ENCODE data around the gene CNTN5.
"Not testable (repeated sequence)": the region's sequence is repeated elsewhere in the genome, so short reads cannot be mapped to it uniquely, and the experiment has no call there.

Gene CNTN5
- 0 reads per million in 2 donors for total RNA-seq

- DNase-seq = no peak
Observed at GRCh38 chr11:99020352-99021225, at the start of gene CNTN5. Gene CNTN5, plus strand, starts transcription at chr11:99020949.

GRCh38 chr11:98979205-98979604 lies 41.5 kb upstream of the CNTN5 start:
- no peak for DNase-seq

- DNase-seq = no peak
Observed at GRCh38 chr11:99015634-99016454, 4.9 kb upstream of the CNTN5 start.

GRCh38 chr11:99019696-99020095 lies 1.1 kb upstream of the CNTN5 start:
- DNase-seq = no peak

GRCh38 chr11:99037057-99037456 lies 16.3 kb downstream of the CNTN5 start:
- DNase-seq = no peak

GRCh38 chr11:99063331-99063730 lies 42.6 kb downstream of the CNTN5 start:
- DNase-seq = no peak

- no peak for DNase-seq
Observed at GRCh38 chr11:99065121-99065520, 44.4 kb downstream of the CNTN5 start.

- DNase-seq = no peak
Observed at GRCh38 chr11:99066618-99067317, 46.0 kb downstream of the CNTN5 start.

- no peak for DNase-seq
Observed at GRCh38 chr11:99068832-99069231, 48.1 kb downstream of the CNTN5 start.

- no peak for DNase-seq
Observed at GRCh38 chr11:99069856-99070444, 49.2 kb downstream of the CNTN5 start.

GRCh38 chr11:99079576-99079975 lies 58.8 kb downstream of the CNTN5 start:
- no peak for DNase-seq

GRCh38 chr11:99080154-99080553 lies 59.4 kb downstream of the CNTN5 start:
- DNase-seq = no peak

GRCh38 chr11:99098258-99098657 lies 77.5 kb downstream of the CNTN5 start:
- DNase-seq = no peak

- no peak for DNase-seq
Observed at GRCh38 chr11:99098751-99099150, 78.0 kb downstream of the CNTN5 start.

GRCh38 chr11:99117603-99118002 lies 96.9 kb downstream of the CNTN5 start:
- no peak for DNase-seq

GRCh38 chr11:99133862-99134261 lies 113.1 kb downstream of the CNTN5 start:
- DNase-seq = not testable (repeated sequence)

- no peak for DNase-seq
Observed at GRCh38 chr11:99135508-99135907, 114.8 kb downstream of the CNTN5 start.

- DNase-seq = no peak
Observed at GRCh38 chr11:99142237-99142636, 121.5 kb downstream of the CNTN5 start.

- no peak for DNase-seq
Observed at GRCh38 chr11:99148352-99148751, 127.6 kb downstream of the CNTN5 start.

- DNase-seq = no peak
Observed at GRCh38 chr11:99154277-99154676, 133.5 kb downstream of the CNTN5 start.

- DNase-seq = no peak
Observed at GRCh38 chr11:99160447-99160846, 139.7 kb downstream of the CNTN5 start.

- DNase-seq = no peak
Observed at GRCh38 chr11:99162819-99163218, 142.1 kb downstream of the CNTN5 start.

- DNase-seq = no peak
Observed at GRCh38 chr11:99170591-99170990, 149.8 kb downstream of the CNTN5 start.
